Karpas-422 (cell line): ENCODE data around the gene NIPBL. TPM values are rescaled to one million over a fixed set of nuclear protein-coding genes. Genes with fewer than 3 reads are reported as not detected.
"Not testable (repeated sequence)": the region's sequence is repeated elsewhere in the genome, so short reads cannot be mapped to it uniquely, and the experiment has no call there.

Experiments
- DNase-seq: peaks from one replicate; pipeline ENCODE4 v3.0.0-alpha.2; 2015
- H2AFZ ChIP-seq: fragments of 200-600 bp; sonication (generic); 2 replicates; pipeline ENCODE4 v1.6.1; 2014; ENCODE audit warnings: antibody characterized with exemption, low read length, mixed read lengths
- H3K27ac ChIP-seq: fragments of 200-600 bp; sonication (generic); 2 replicates; pipeline ENCODE4 v1.5.1; 2014; ENCODE audit warnings: mild to moderate bottlenecking, low read length, moderate library complexity
- H3K27me3 ChIP-seq: fragments of 200-600 bp; sonication (generic); 2 replicates; pipeline ENCODE4 v1.6.1; 2014; ENCODE audit warnings: low read length, mixed read lengths
- H3K36me3 ChIP-seq: fragments of 200-600 bp; sonication (generic); 2 replicates; pipeline ENCODE4 v1.6.1; 2014; ENCODE audit warnings: low read length, mixed read lengths; ENCODE audit not compliant: insufficient read depth
- H3K4me1 ChIP-seq: fragments of 200-600 bp; sonication (generic); 2 replicates; pipeline ENCODE4 v1.6.1; 2014; ENCODE audit warnings: mild to moderate bottlenecking, low read length, mixed read lengths
- H3K4me2 ChIP-seq: fragments of 200-600 bp; sonication (generic); 2 replicates; pipeline ENCODE4 v1.6.1; 2014; ENCODE audit warnings: low read length, low read depth, mild to moderate bottlenecking; ENCODE audit not compliant: poor library complexity, severe bottlenecking
- H3K4me3 ChIP-seq: fragments of 200-600 bp; sonication (generic); 2 replicates; pipeline ENCODE4 v1.5.1; 2014; ENCODE audit warnings: mild to moderate bottlenecking, antibody characterized with exemption, low read length, mixed read lengths
- H3K79me2 ChIP-seq: fragments of 200-600 bp; sonication (generic); 2 replicates; pipeline ENCODE4 v1.6.1; 2014; ENCODE audit warnings: mild to moderate bottlenecking, low read length, mixed read lengths
- H3K9ac ChIP-seq: fragments of 200-600 bp; sonication (generic); 2 replicates; pipeline ENCODE4 v1.6.0; 2014; ENCODE audit warnings: low read length
- H3K9me2 ChIP-seq: fragments of 200-600 bp; sonication (generic), shearing (Covaris generic); replicated peaks from 2 replicates; pipeline ENCODE4 v1.6.0; 2014; ENCODE audit warnings: mild to moderate bottlenecking, low read length, moderate library complexity; ENCODE audit not compliant: insufficient read depth
- H3K9me3 ChIP-seq: fragments of 300-700, 200-600 bp; sonication (generic); 2 replicates; pipeline ENCODE4 v1.6.1; 2014; ENCODE audit warnings: low read length, mixed read lengths
- H4K20me1 ChIP-seq: fragments of 200-600 bp; sonication (generic); 2 replicates; pipeline ENCODE4 v1.6.1; 2014; ENCODE audit warnings: mild to moderate bottlenecking, antibody characterized with exemption, low read length, low read depth; ENCODE audit not compliant: insufficient read depth
- total RNA-seq: library from RNA; depleted of rRNA; stranded (reverse); fragments of >200 nt; shearing (Covaris generic); gene quantifications from 2 replicates; pipeline ENCODE4 v1.2.3, GENCODE V29; 2014; ENCODE audit warnings: low replicate concordance

NIPBL gene
- total RNA-seq, 1 experiment from 2014 or later = 65.9 TPM

- not testable (repeated sequence) for H3K4me1 ChIP-seq, H3K36me3 ChIP-seq, H3K9ac ChIP-seq, DNase-seq, H3K9me3 ChIP-seq, H3K4me3 ChIP-seq, H3K79me2 ChIP-seq, H3K4me2 ChIP-seq, H3K9me2 ChIP-seq, H4K20me1 ChIP-seq, H3K27me3 ChIP-seq, H3K27ac ChIP-seq, H2AFZ ChIP-seq
Measured at GRCh38 chr5:37082977-37083376, 206.4 kb downstream of the NIPBL start.

GRCh38 chr5:37086026-37086425 is 209.5 kb downstream of the NIPBL start:
- not testable (repeated sequence) for H4K20me1 ChIP-seq, H3K27ac ChIP-seq, H3K79me2 ChIP-seq, H3K4me1 ChIP-seq, H2AFZ ChIP-seq, H3K9me3 ChIP-seq, DNase-seq, H3K4me3 ChIP-seq, H3K9me2 ChIP-seq, H3K27me3 ChIP-seq, H3K9ac ChIP-seq, H3K4me2 ChIP-seq, H3K36me3 ChIP-seq

GRCh38 chr5:37086466-37087173 is 210.1 kb downstream of the NIPBL start:
- Histone ChIP-seq H2AFZ (no peak overlapping the region), H3K27me3 (no peaks in the 10 kb centered on the region), H3K36me3 (no peaks in the 10 kb centered on the region), H3K4me1 (no peaks in the 10 kb centered on the region), H3K79me2 (no peaks in the 10 kb centered on the region), H3K27ac (no peak overlapping the region), H3K4me2 (no peak overlapping the region), H3K9me2 (no peaks in the 10 kb centered on the region), H3K4me3 (no peak overlapping the region), H3K9ac (no peak overlapping the region), H4K20me1 (no peaks in the 10 kb centered on the region), H3K9me3 (no peaks in the 10 kb centered on the region)
- no peak for DNase-seq

- Histone ChIP-seq H2AFZ (no peak overlapping the region), H3K27ac (no peak overlapping the region), H3K79me2 (no peaks in the 10 kb centered on the region), H3K4me2 (no peak overlapping the region), H3K9me2 (no peaks in the 10 kb centered on the region), H3K4me1 (no peaks in the 10 kb centered on the region), H3K9me3 (no peaks in the 10 kb centered on the region), H3K4me3 (no peak overlapping the region), H4K20me1 (no peaks in the 10 kb centered on the region), H3K9ac (no peak overlapping the region), H3K36me3 (no peaks in the 10 kb centered on the region), H3K27me3 (no peaks in the 10 kb centered on the region)
- DNase-seq = no peak
Measured at GRCh38 chr5:37088009-37088408, 211.4 kb downstream of the NIPBL start.

GRCh38 chr5:37090123-37090726 is 213.7 kb downstream of the NIPBL start:
- Histone ChIP-seq H3K4me1 (no peaks in the 10 kb centered on the region), H3K4me2 (no peak overlapping the region), H3K36me3 (no peaks in the 10 kb centered on the region), H3K9me3 (no peaks in the 10 kb centered on the region), H3K27ac (no peak overlapping the region), H3K9ac (no peak overlapping the region), H3K4me3 (no peak overlapping the region), H3K79me2 (no peaks in the 10 kb centered on the region), H3K9me2 (no peaks in the 10 kb centered on the region), H3K27me3 (no peaks in the 10 kb centered on the region), H2AFZ (no peak overlapping the region), H4K20me1 (no peaks in the 10 kb centered on the region)
- DNase-seq = no peak

- Histone ChIP-seq H3K9me2 (no peaks in the 10 kb centered on the region), H3K9me3 (no peaks in the 10 kb centered on the region), H3K36me3 (no peaks in the 10 kb centered on the region), H3K27ac (no peak overlapping the region), H3K79me2 (no peaks in the 10 kb centered on the region), H3K27me3 (no peaks in the 10 kb centered on the region), H3K4me1 (no peaks in the 10 kb centered on the region), H3K4me3 (no peak overlapping the region), H2AFZ (no peak overlapping the region), H3K9ac (no peak overlapping the region), H3K4me2 (no peak overlapping the region), H4K20me1 (no peaks in the 10 kb centered on the region)
- no peak for DNase-seq
Measured at GRCh38 chr5:37090781-37091180, 214.2 kb downstream of the NIPBL start.

GRCh38 chr5:37093795-37094194 is 217.2 kb downstream of the NIPBL start:
- H3K9me2 ChIP-seq, H4K20me1 ChIP-seq, H3K27me3 ChIP-seq, H2AFZ ChIP-seq, H3K4me2 ChIP-seq, H3K79me2 ChIP-seq, H3K9me3 ChIP-seq, H3K9ac ChIP-seq, DNase-seq, H3K27ac ChIP-seq, H3K4me3 ChIP-seq, H3K36me3 ChIP-seq, H3K4me1 ChIP-seq: not testable (repeated sequence)

- H3K27me3 ChIP-seq, H3K4me2 ChIP-seq, H3K9me2 ChIP-seq, H2AFZ ChIP-seq, H3K79me2 ChIP-seq, DNase-seq, H3K9me3 ChIP-seq, H3K36me3 ChIP-seq, H3K27ac ChIP-seq, H3K4me1 ChIP-seq, H3K9ac ChIP-seq, H3K4me3 ChIP-seq, H4K20me1 ChIP-seq: not testable (repeated sequence)
Measured at GRCh38 chr5:37099267-37099666, 222.7 kb downstream of the NIPBL start.
